Body of pancreas (tissue), 4 donors: ENCODE data around the gene IDI2.

Experiments used
- POLR2A ChIP-seq, 3 donors: fragments of 450-650 bp; IDR thresholded peaks; one replicate each; pipeline ENCODE4 v1.6.1; 2016; ENCODE audit warnings: antibody characterized with exemption in 3 of 3, mild to moderate bottlenecking in 2 of 3
- TF ChIP-seq, protein P1 (sequence below), 7 experiments: fragments of 450-650 bp in 4 of 7; fragments of 200-600 bp in 3 of 7; sonication (generic) in 3 of 7; IDR thresholded peaks; one replicate each; pipeline ENCODE4 v1.5.1; 2016 to 2019; ENCODE audit warnings: antibody characterized with exemption in 7 of 7

DNA sequence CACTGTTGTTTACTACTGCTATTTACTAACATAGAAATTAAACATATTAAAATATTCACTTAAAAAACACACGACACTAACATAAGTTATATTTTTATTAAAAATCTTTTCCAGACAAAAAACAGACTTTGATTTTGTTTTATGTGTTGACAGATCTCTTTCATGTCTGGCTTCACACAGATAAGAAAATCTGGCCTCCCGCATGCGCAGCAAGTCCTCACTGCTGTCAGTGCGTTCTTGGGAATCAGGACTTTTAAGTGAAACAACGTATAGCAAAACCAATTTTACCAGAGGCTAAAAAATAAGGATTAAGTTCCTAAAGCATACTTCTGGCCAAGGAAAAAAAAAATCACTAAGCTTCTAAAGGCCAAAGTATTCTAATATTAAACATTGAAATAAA is 24.5 kb upstream of the IDI2 start:
- TF ChIP-seq POLR2A (IDR thresholded peaks at IDR 0.05) = no peak
- TF ChIP-seq, protein P1, sequence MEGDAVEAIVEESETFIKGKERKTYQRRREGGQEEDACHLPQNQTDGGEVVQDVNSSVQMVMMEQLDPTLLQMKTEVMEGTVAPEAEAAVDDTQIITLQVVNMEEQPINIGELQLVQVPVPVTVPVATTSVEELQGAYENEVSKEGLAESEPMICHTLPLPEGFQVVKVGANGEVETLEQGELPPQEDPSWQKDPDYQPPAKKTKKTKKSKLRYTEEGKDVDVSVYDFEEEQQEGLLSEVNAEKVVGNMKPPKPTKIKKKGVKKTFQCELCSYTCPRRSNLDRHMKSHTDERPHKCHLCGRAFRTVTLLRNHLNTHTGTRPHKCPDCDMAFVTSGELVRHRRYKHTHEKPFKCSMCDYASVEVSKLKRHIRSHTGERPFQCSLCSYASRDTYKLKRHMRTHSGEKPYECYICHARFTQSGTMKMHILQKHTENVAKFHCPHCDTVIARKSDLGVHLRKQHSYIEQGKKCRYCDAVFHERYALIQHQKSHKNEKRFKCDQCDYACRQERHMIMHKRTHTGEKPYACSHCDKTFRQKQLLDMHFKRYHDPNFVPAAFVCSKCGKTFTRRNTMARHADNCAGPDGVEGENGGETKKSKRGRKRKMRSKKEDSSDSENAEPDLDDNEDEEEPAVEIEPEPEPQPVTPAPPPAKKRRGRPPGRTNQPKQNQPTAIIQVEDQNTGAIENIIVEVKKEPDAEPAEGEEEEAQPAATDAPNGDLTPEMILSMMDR (IDR thresholded peaks at IDR 0.05) = no peak
